ENCODE data around the gene MS4A2.
"Not testable (repeated sequence)": the region's sequence is repeated elsewhere in the genome, so short reads cannot be mapped to it uniquely, and the experiment has no call there.

The MS4A2 gene

GRCh38 chr11:60104471-60105115 is 16.1 kb downstream of the MS4A2 start:
- not testable (repeated sequence) for DNase-seq

GRCh38 chr11:60108631-60109030 is 20.2 kb downstream of the MS4A2 start:
- not testable (repeated sequence) for DNase-seq

GRCh38 chr11:60111793-60112192 is 23.3 kb downstream of the MS4A2 start:
- no peak for DNase-seq

GRCh38 chr11:60116996-60117790 is 28.7 kb downstream of the MS4A2 start:
- no peak for DNase-seq

- DNase-seq = no peak
Measured at GRCh38 chr11:60118338-60118737, 29.9 kb downstream of the MS4A2 start.

GRCh38 chr11:60119710-60120109 is 31.2 kb downstream of the MS4A2 start:
- DNase-seq = no peak

- no peak for DNase-seq
Measured at GRCh38 chr11:60121264-60121663, 32.8 kb downstream of the MS4A2 start.

- DNase-seq = no peak
Measured at GRCh38 chr11:60122414-60123036, 34.1 kb downstream of the MS4A2 start.

GRCh38 chr11:60124802-60125432 is 36.5 kb downstream of the MS4A2 start:
- no peak for DNase-seq

GRCh38 chr11:60125956-60126585 is 37.6 kb downstream of the MS4A2 start:
- no peak for DNase-seq

- DNase-seq = no peak
Measured at GRCh38 chr11:60127311-60127811, 38.9 kb downstream of the MS4A2 start.

- no peak for DNase-seq
Measured at GRCh38 chr11:60128376-60128775, 39.9 kb downstream of the MS4A2 start.

GRCh38 chr11:60128866-60129265 is 40.4 kb downstream of the MS4A2 start:
- not testable (repeated sequence) for DNase-seq

- DNase-seq = no peak
Measured at GRCh38 chr11:60129853-60130252, 41.4 kb downstream of the MS4A2 start.

- no peak for DNase-seq
Measured at GRCh38 chr11:60130496-60130895, 42.0 kb downstream of the MS4A2 start.

- DNase-seq = no peak
Measured at GRCh38 chr11:60131912-60132311, 43.4 kb downstream of the MS4A2 start.

GRCh38 chr11:60133917-60134316 is 45.5 kb downstream of the MS4A2 start:
- no peak for DNase-seq

GRCh38 chr11:60143768-60144167 is 55.3 kb downstream of the MS4A2 start:
- DNase-seq = no peak

GRCh38 chr11:60145677-60146076 is 57.2 kb downstream of the MS4A2 start:
- DNase-seq = no peak
